Mucosa of stomach (tissue), 1 donor: ENCODE results near the gene ZBTB48.

Experiments
- H3K27me3 ChIP-seq: one replicate; pipeline ENCODE4 v1.7.0; 2013; ENCODE audit warnings: mild to moderate bottlenecking, low read length; ENCODE audit not compliant: control insufficient read depth, insufficient read depth
- H3K36me3 ChIP-seq: one replicate; pipeline ENCODE4 v1.7.0; 2013; ENCODE audit warnings: low read length; ENCODE audit not compliant: control insufficient read depth, insufficient read depth
- H3K4me1 ChIP-seq: one replicate; pipeline ENCODE4 v1.7.0; 2013; ENCODE audit warnings: mild to moderate bottlenecking, low read length; ENCODE audit not compliant: control insufficient read depth, insufficient read depth
- H3K4me3 ChIP-seq: one replicate; pipeline ENCODE4 v1.7.0; 2013; ENCODE audit warnings: low read length
- H3K9ac ChIP-seq: one replicate; pipeline ENCODE4 v1.7.0; 2013; ENCODE audit warnings: mild to moderate bottlenecking, low read length, moderate library complexity
- H3K9me3 ChIP-seq: one replicate; pipeline ENCODE4 v1.7.0; 2013; ENCODE audit warnings: mild to moderate bottlenecking, low read length, moderate library complexity; ENCODE audit not compliant: control insufficient read depth
- donor health status: Pancreatic carcinoma.

The ZBTB48 gene

GRCh38 chr1:6579374-6580118, at the start of gene ZBTB48:
Gene ZBTB48, plus strand, starts transcription at chr1:6579994. Its CDS starts 616 bp downstream, at chr1:6580610.
- peaks cover 2% of the 10 kb centered on the region for H3K36me3 ChIP-seq
- H3K9ac ChIP-seq = peak within 1 kb of the TSS; percentile 84
- H3K4me1 ChIP-seq = peaks cover 32% of the 10 kb centered on the region
- no peaks in the 10 kb centered on the region for H3K9me3 ChIP-seq
- H3K27me3 ChIP-seq = no peaks in the 10 kb centered on the region
- peak within 1 kb of the TSS; percentile 89 for H3K4me3 ChIP-seq

- no peaks in the 10 kb centered on the region for H3K4me1 ChIP-seq
- no peak overlapping the region for H3K4me3 ChIP-seq
- H3K9me3 ChIP-seq = no peaks in the 10 kb centered on the region
- no peaks in the 10 kb centered on the region for H3K36me3 ChIP-seq
- no peak overlapping the region for H3K9ac ChIP-seq
- no peaks in the 10 kb centered on the region for H3K27me3 ChIP-seq
Measured at GRCh38 chr1:6530504-6531160, 49.2 kb upstream of the ZBTB48 start.

- Histone ChIP-seq H3K27me3 (no peaks in the 10 kb centered on the region), H3K4me1 (no peaks in the 10 kb centered on the region), H3K4me3 (no peak overlapping the region), H3K9me3 (no peaks in the 10 kb centered on the region), H3K9ac (no peak overlapping the region), H3K36me3 (no peaks in the 10 kb centered on the region)
Measured at GRCh38 chr1:6531996-6532395, 47.8 kb upstream of the ZBTB48 start.

- Histone ChIP-seq H3K9me3 (no peaks in the 10 kb centered on the region), H3K27me3 (no peaks in the 10 kb centered on the region), H3K36me3 (no peaks in the 10 kb centered on the region), H3K4me3 (no peak overlapping the region), H3K4me1 (no peaks in the 10 kb centered on the region), H3K9ac (no peak overlapping the region)
Measured at GRCh38 chr1:6534248-6534822, 45.5 kb upstream of the ZBTB48 start.

- Histone ChIP-seq H3K36me3 (no peaks in the 10 kb centered on the region), H3K9ac (no peak overlapping the region), H3K4me3 (no peak overlapping the region), H3K9me3 (no peaks in the 10 kb centered on the region), H3K4me1 (no peaks in the 10 kb centered on the region), H3K27me3 (no peaks in the 10 kb centered on the region)
Measured at GRCh38 chr1:6535214-6535613, 44.6 kb upstream of the ZBTB48 start.

- no peaks in the 10 kb centered on the region for H3K4me1 ChIP-seq
- no peak overlapping the region for H3K4me3 ChIP-seq
- no peaks in the 10 kb centered on the region for H3K36me3 ChIP-seq
- H3K27me3 ChIP-seq = no peaks in the 10 kb centered on the region
- H3K9me3 ChIP-seq = no peaks in the 10 kb centered on the region
- no peak overlapping the region for H3K9ac ChIP-seq
Measured at GRCh38 chr1:6536291-6536690, 43.5 kb upstream of the ZBTB48 start.

- Histone ChIP-seq H3K9me3 (no peaks in the 10 kb centered on the region), H3K36me3 (no peaks in the 10 kb centered on the region)
Measured at GRCh38 chr1:6538956-6539355, 40.8 kb upstream of the ZBTB48 start.

GRCh38 chr1:6544831-6545230, 35.0 kb upstream of the ZBTB48 start:
- H3K36me3 ChIP-seq = no peaks in the 10 kb centered on the region

More at GRCh38 chr1:6538956-6539355, 40.8 kb upstream of the ZBTB48 start:
- H3K9ac ChIP-seq = no peak overlapping the region
- H3K4me1 ChIP-seq = no peaks in the 10 kb centered on the region
- H3K4me3 ChIP-seq = no peak overlapping the region
- no peaks in the 10 kb centered on the region for H3K27me3 ChIP-seq

DNA sequence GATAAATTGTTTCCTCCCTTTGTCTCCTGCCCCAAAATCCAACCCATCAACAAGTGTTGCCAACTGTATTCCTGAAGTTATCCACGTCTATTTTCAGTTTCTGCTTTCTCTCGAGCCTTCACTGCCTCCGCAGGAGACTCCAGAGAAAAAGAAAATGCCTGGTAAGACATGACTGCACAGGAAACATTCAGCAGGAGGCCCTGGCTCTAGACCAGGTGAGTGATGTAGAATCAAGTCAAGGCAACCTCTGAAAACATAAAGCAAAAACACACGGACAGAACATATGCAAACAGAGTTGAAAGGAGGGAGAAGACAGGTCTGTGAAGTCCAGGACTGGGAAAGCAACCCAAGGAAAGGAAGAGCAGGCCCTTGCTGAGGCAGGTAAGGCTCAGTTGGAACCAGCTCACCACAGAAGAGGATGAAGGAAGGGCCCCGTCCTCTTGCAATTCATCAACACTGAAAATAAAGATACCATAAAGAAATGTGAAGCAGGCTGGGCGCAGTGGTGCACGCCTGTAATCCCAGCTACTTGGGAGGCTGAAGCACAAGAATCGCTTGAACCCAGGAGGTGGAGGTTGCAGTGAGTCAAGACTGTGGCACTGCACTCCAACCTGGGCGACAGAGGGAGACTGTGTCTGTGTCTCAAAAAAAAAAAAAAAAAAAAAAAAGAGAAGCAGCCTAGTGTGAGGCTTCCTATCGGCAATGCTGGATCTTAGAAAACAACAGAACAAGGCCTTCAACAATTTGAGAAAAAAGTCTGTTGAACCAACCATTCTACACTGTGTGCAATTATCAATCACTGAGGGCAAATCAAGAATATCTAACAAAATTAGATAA, 34.3 kb upstream of the ZBTB48 start:
- Histone ChIP-seq H3K36me3 (no peaks in the 10 kb centered on the region), H3K4me1 (peaks cover 4% of the 10 kb centered on the region), H3K27me3 (no peaks in the 10 kb centered on the region), H3K9me3 (no peaks in the 10 kb centered on the region), H3K9ac (no peak overlapping the region), H3K4me3 (no peak overlapping the region)

More at GRCh38 chr1:6544831-6545230, 35.0 kb upstream of the ZBTB48 start:
- peaks cover 4% of the 10 kb centered on the region for H3K4me1 ChIP-seq
- H3K9me3 ChIP-seq = no peaks in the 10 kb centered on the region
- no peak overlapping the region for H3K9ac ChIP-seq
- no peaks in the 10 kb centered on the region for H3K27me3 ChIP-seq
- H3K4me3 ChIP-seq = no peak overlapping the region

DNA sequence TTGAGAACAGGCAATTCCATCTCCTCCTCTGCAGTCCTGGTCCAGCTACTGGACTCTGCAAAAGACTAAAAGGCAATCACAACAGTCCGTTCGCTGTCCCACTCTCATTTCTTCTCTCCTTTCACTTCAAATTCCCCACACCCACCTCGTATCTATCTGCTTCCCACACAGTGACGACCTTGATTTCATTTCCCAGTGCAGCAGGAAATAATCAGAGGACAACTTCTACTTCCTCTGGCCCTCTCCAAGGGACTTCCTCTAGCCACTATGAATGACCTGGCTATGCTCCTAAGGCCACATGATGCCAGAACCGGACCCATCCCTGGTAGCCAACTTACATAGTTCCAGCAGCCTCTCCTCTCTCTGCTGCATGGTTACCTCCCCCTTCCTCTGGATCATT, 33.5 kb upstream of the ZBTB48 start:
- Histone ChIP-seq H3K36me3 (no peaks in the 10 kb centered on the region), H3K9me3 (no peaks in the 10 kb centered on the region), H3K4me3 (no peak overlapping the region), H3K27me3 (no peaks in the 10 kb centered on the region), H3K9ac (no peak overlapping the region), H3K4me1 (peaks cover 4% of the 10 kb centered on the region)

GRCh38 chr1:6547301-6547700, 32.5 kb upstream of the ZBTB48 start:
- H3K4me3 ChIP-seq = no peak overlapping the region
- no peak overlapping the region for H3K9ac ChIP-seq
- H3K27me3 ChIP-seq = no peaks in the 10 kb centered on the region
- H3K9me3 ChIP-seq = no peaks in the 10 kb centered on the region
- peaks cover 4% of the 10 kb centered on the region for H3K4me1 ChIP-seq
- H3K36me3 ChIP-seq = no peaks in the 10 kb centered on the region
